Camera-type eye (tissue), 1 donor: Measurements from ENCODE around the gene ERG. TPM values are rescaled to one million over a fixed set of nuclear protein-coding genes. Genes with fewer than 3 reads are reported as not detected.

Source experiments
- total RNA-seq: library from RNA; depleted of rRNA; stranded (reverse); fragments of >200 nt; gene quantifications from one replicate; pipeline ENCODE4 v1.2.3, GENCODE V29; 2014

The ERG gene
- total RNA-seq = 13.6 TPM

GRCh38 chr21:38498057-38498833, at the start of gene ERG:
Gene ERG (minus strand): TSS chr21:38498477. CDS start chr21:38498380, 97 bp downstream.

Other genes starting within 250 kb of the ERG start
- 0.38 TPM for gene KCNJ15, start 241.5 kb downstream of the ERG start, total RNA-seq